CD4-positive, alpha-beta T cell (primary cell): ENCODE data around the gene FAT4. TPM values are rescaled to one million over a fixed set of nuclear protein-coding genes. Genes with fewer than 3 reads are reported as not detected.

Experiments
- ATAC-seq: fragments of 200-7000 bp; cut with Tn5 transposase; one replicate; pipeline ENCODE4 v1.10.0; 2022; ENCODE audit warnings: mild to moderate bottlenecking; ENCODE audit not compliant: poor library complexity
- CTCF ChIA-PET: fragments of 350-600 bp; sonication (Branson Sonifier 250); formaldehyde crosslinking; loops from one replicate; lab custom pipeline; 2021; ENCODE audit warnings: antibody characterized with exemption, inconsistent platforms; lab: Charles Lee
- POLR2A ChIA-PET: fragments of 350-600 bp; sonication (Branson Sonifier 250); formaldehyde crosslinking; loops from one replicate; lab custom pipeline; 2021; ENCODE audit warnings: antibody characterized with exemption, inconsistent platforms; lab: Charles Lee
- DNase-seq, 14 experiments: peaks; one replicate each; pipeline ENCODE4 v3.0.0-alpha.2; 2013 to 2020; ENCODE audit warnings: mixed read lengths in 2 of 14
- H3K27ac ChIP-seq, 2 donors: one replicate each; pipeline versions ENCODE4 v1.5.1 to v1.7.0; 2013; ENCODE audit warnings: low read length in 2 of 2, low read depth in 1 of 2, mild to moderate bottlenecking in 1 of 2
- H3K27me3 ChIP-seq, 2 experiments: 1 replicate in 1 of 2; 2 replicates in 1 of 2; pipeline versions ENCODE4 v1.6.1 to v1.7.0; 2013; ENCODE audit warnings: low read length in 2 of 2, control low read depth in 1 of 2, mild to moderate bottlenecking in 1 of 2, moderate library complexity in 1 of 2; ENCODE audit not compliant: insufficient read depth in 2 of 2, control insufficient read depth in 1 of 2
- H3K36me3 ChIP-seq: one replicate; pipeline ENCODE4 v1.6.1; 2013; ENCODE audit warnings: low read length, control low read depth; ENCODE audit not compliant: insufficient read depth
- H3K4me1 ChIP-seq: one replicate; pipeline ENCODE4 v1.6.1; 2013; ENCODE audit warnings: low read length, control low read depth; ENCODE audit not compliant: insufficient read depth
- H3K4me3 ChIP-seq: one replicate; pipeline ENCODE4 v1.5.1; 2013; ENCODE audit warnings: mild to moderate bottlenecking, low read length, moderate library complexity
- H3K9me3 ChIP-seq, 2 experiments: 1 replicate in 1 of 2; 2 replicates in 1 of 2; pipeline versions ENCODE4 v1.6.1 to v1.7.0; 2013; ENCODE audit warnings: low read length in 2 of 2, mild to moderate bottlenecking in 2 of 2, control low read depth in 1 of 2, moderate library complexity in 1 of 2; ENCODE audit not compliant: control insufficient read depth in 1 of 2, insufficient read depth in 1 of 2
- H3K27ac Mint-ChIP-seq: one replicate; pipeline ENCODE4 v1.8.0; 2020; ENCODE audit warnings: mixed read lengths
- H3K27me3 Mint-ChIP-seq: one replicate; pipeline ENCODE4 v1.8.0; 2021; ENCODE audit warnings: mixed read lengths
- H3K36me3 Mint-ChIP-seq: one replicate; pipeline ENCODE4 v1.8.0; 2021; ENCODE audit warnings: low read depth, mixed read lengths
- H3K4me1 Mint-ChIP-seq: one replicate; pipeline ENCODE4 v1.8.0; 2021; ENCODE audit warnings: low read depth, mixed read lengths
- H3K4me3 Mint-ChIP-seq: one replicate; pipeline ENCODE4 v1.8.0; 2020; ENCODE audit warnings: mild to moderate bottlenecking, mixed read lengths
- H3K9me3 Mint-ChIP-seq: one replicate; pipeline ENCODE4 v1.8.0; 2020; ENCODE audit warnings: mixed read lengths
- CTCF ChIP-seq: fragments of 200-600 bp; IDR thresholded peaks from one replicate; pipeline ENCODE4 v1.8.0; 2022; ENCODE audit warnings: antibody characterized with exemption, mild to moderate bottlenecking
- intact Hi-C, 2 experiments: fragments of 100-400 bp; cut with DNase I in 1 of 2; cut with micrococcal nuclease in 1 of 2; formaldehyde crosslinking; loops; one replicate each; pipeline versions ENCODE4 v1.15.1 to v1.9.0; 2023 to 2025; cut with DNase I, micrococcal nuclease
- total RNA-seq, 174 experiments: library from RNA in 2 of 174; stranded (reverse) in 2 of 174; gene quantifications; one replicate each; pipeline ENCODE4 v1.2.3 and lab custom pipeline; 2021 to 2026

The FAT4 gene
- total RNA-seq, 2 experiments from 2014 or later: not detected

- DNase-seq (no peak), ATAC-seq (no peak)
- Histone ChIP-seq H3K27ac (no peak overlapping the region), H3K4me1 (no peaks in the 10 kb centered on the region), H3K36me3 (no peaks in the 10 kb centered on the region), H3K9me3 (peaks cover 0 to 9% of the 10 kb centered on the region in 2 experiments), H3K4me3 (no peak overlapping the region), H3K27me3 (no peaks in the 10 kb centered on the region)
- Mint-ChIP-seq H3K4me3 (no peak overlapping the region), H3K4me1 (no peaks in the 10 kb centered on the region), H3K27me3 (no peaks in the 10 kb centered on the region), H3K27ac (no peak overlapping the region), H3K36me3 (no peaks in the 10 kb centered on the region), H3K9me3 (no peaks in the 10 kb centered on the region)
- no peak for TF ChIP-seq CTCF
- ChIA-PET CTCF (no interaction called here), POLR2A (no interaction called here)
- intact Hi-C loops: no loop called here
Measured at GRCh38 chr4:125276811-125277210, 37.9 kb upstream of the FAT4 start.

- Histone ChIP-seq H3K9me3 (peaks cover 0 to 9% of the 10 kb centered on the region in 2 experiments), H3K4me3 (no peak overlapping the region), H3K27ac (no peak overlapping the region), H3K27me3 (no peaks in the 10 kb centered on the region), H3K36me3 (no peaks in the 10 kb centered on the region), H3K4me1 (no peaks in the 10 kb centered on the region)
- DNase-seq: no peak
- Mint-ChIP-seq H3K36me3 (no peaks in the 10 kb centered on the region), H3K4me3 (no peak overlapping the region), H3K27me3 (no peaks in the 10 kb centered on the region), H3K27ac (no peak overlapping the region), H3K4me1 (no peaks in the 10 kb centered on the region), H3K9me3 (no peaks in the 10 kb centered on the region)
- no peak for ATAC-seq
- ChIA-PET POLR2A (no interaction called here), CTCF (no interaction called here)
- no peak for TF ChIP-seq CTCF
- intact Hi-C loops: no loop called here
Measured at GRCh38 chr4:125277790-125278189, 37.0 kb upstream of the FAT4 start.

GRCh38 chr4:125280892-125281403 is 33.8 kb upstream of the FAT4 start:
- Histone ChIP-seq H3K27me3 (no peaks in the 10 kb centered on the region), H3K9me3 (peaks cover 0 to 9% of the 10 kb centered on the region in 2 experiments), H3K27ac (no peak overlapping the region), H3K4me3 (no peak overlapping the region), H3K36me3 (no peaks in the 10 kb centered on the region), H3K4me1 (no peaks in the 10 kb centered on the region)
- no peaks in the 10 kb centered on the region for H3K9me3 Mint-ChIP-seq
- no peaks in the 10 kb centered on the region for H3K27me3 Mint-ChIP-seq
- ChIA-PET POLR2A (no interaction called here), CTCF (no interaction called here)
- no peak overlapping the region for H3K27ac Mint-ChIP-seq
- no peak overlapping the region for H3K4me3 Mint-ChIP-seq
- ATAC-seq (no peak), DNase-seq (peak in 1 of 14 experiments; percentile 7)
- no peaks in the 10 kb centered on the region for H3K4me1 Mint-ChIP-seq
- H3K36me3 Mint-ChIP-seq: no peaks in the 10 kb centered on the region
- no peak for TF ChIP-seq CTCF
- intact Hi-C loops: loop anchor here (5.0 kb wide), 2 partner anchors 944 to 949 kb away; no protein-coding TSS in a partner anchor
